A549 treated with DMSO at 1 μM for 4 hours (cell line): Measurements from ENCODE around the gene MLN. TPM values are rescaled to one million over a fixed set of nuclear protein-coding genes. Genes with fewer than 3 reads are reported as not detected.

Experiments
- total RNA-seq: library from RNA; stranded (reverse); fragments of 200-300 nt; extraction: Qiagen RNA extraction; gene quantifications from 5 replicates; pipeline ENCODE4 v1.2.3, GENCODE V29; 2022; ENCODE audit warnings: low read depth

MLN gene
- not detected in 5 replicates for total RNA-seq

GRCh38 chr6:33803571-33804053 is at the start of gene MLN:
MLN (minus strand) TSS chr6:33804003; CDS start chr6:33801163, 2,840 bp downstream.

GRCh38 chr6:33788694-33789549 is 14.9 kb downstream of the MLN start, which contains the start of gene LEMD2:
LEMD2 (minus strand) TSS chr6:33789130; CDS start chr6:33789116, 14 bp downstream.

GRCh38 chr6:33746651-33747100 is 57.1 kb downstream of the MLN start, which contains the start of gene IP6K3:
IP6K3 (minus strand) TSS chr6:33746905; CDS start chr6:33735476, 11,429 bp downstream.

Other genes starting within 250 kb of the MLN start
- gene BAK1, start 223.7 kb downstream of the MLN start, total RNA-seq = 34.9 to 41.5 TPM (median 39.1 TPM) in 5 replicates
- 32.9 to 45.8 TPM (median 41.0 TPM) in 5 replicates for gene ITPR3, start 182.7 kb downstream of the MLN start, total RNA-seq
- gene UQCC2, start 92.3 kb downstream of the MLN start, total RNA-seq = 81.3 to 108 TPM (median 92.1 TPM) in 5 replicates
- 0.06 to 0.15 TPM (median 0.09 TPM) in 5 replicates for gene IP6K3, start 57.1 kb downstream of the MLN start, total RNA-seq
- 42.2 to 46.7 TPM (median 44.2 TPM) in 5 replicates for gene LEMD2, start 14.9 kb downstream of the MLN start, total RNA-seq